Activated CD4-positive, alpha-beta T cell treated with anti-CD3 and anti-CD28 coated beads for 4 hours (primary cell): Measurements from ENCODE around the gene IL31.

Experiments
- DNase-seq, 2 donors: peaks; one replicate each; pipeline ENCODE4 v3.0.0-alpha.2; 2020

IL31 gene

GRCh38 chr12:122152754-122153153 is 21.3 kb downstream of the IL31 start:
- DNase-seq = no peak

- no peak for DNase-seq
Observed at GRCh38 chr12:122150127-122150681, 23.8 kb downstream of the IL31 start.

GRCh38 chr12:122148657-122149056 is 25.4 kb downstream of the IL31 start:
- no peak for DNase-seq

DNA sequence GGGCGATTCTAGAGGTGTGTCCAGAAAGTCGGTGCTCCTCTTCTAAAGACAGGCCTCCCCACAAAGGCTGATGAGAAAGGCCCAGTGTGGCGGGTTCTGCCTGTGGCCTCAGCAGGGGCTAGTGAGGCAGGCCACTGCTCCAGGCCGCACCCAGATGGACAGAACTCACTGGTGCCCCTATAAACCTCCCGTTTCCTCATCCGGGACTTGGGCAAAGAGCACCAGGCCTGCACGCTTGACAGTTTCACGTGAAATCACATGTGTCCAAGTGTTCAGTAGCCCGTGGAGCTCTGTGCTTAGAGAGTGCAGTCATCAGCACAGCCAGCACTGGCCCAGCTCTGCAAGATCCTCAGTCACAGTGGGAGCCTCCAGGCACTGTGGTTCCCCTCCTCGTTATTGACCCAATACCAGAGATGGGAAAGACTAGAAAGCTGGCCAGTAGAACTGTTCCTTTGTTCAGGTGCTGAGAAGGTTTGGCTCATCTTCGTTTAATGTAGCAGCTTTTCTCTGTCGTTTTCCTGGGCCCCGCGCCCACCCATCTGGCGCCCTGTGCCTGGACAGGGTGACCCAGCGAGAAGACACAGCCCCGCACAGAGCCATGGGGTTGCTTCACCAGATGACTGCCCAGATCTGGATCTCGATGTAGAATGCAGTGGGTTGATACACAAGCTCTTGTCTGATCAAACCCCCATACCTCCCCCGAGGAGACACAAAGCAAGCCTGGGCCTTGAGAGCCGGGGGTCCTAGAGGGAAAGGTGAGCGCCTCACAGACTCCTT is 26.3 kb downstream of the IL31 start:
- DNase-seq = no peak

DNA sequence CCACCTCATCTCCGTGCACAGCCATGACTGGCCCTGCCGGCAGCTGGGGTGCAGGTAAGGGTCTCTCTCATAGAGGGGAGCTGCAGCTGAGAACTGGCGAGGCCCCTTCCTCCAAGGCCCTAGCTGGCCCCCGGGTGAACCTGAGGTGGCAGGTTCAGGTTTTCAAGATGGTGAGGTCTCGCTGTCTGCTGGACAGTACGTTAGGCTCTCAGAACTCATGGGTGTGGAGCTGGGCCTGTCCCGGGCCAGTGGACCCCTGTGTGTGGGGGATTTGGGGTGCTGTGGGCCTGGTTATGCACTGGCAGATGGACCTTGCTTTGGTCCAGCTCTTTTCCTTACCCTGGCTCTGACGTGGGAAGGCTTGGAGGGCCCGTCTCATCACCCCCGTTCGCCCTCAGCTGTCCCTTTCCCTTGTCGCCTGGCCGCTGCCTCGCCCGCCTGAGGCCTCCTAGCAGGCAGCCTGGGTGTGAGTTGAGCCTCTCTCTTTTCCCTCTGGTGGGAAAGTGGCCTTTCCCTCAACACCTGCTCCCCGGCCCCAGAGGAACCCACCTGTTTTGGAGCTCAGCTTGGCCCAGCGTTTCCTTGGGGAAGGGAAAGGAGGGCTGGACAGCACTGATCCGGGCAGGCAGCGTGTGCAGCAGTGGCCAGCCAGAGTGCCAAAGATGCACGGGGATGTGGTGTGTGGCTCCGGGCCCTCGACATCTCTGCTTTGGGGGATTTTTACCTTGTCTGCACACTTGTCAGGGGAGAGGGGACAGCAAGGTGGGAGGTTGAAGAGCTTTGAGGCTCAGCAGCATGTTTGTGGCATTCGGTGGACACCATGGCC is 28.3 kb downstream of the IL31 start:
- no peak for DNase-seq

GRCh38 chr12:122144885-122145284 is 29.1 kb downstream of the IL31 start:
- DNase-seq = no peak

DNA sequence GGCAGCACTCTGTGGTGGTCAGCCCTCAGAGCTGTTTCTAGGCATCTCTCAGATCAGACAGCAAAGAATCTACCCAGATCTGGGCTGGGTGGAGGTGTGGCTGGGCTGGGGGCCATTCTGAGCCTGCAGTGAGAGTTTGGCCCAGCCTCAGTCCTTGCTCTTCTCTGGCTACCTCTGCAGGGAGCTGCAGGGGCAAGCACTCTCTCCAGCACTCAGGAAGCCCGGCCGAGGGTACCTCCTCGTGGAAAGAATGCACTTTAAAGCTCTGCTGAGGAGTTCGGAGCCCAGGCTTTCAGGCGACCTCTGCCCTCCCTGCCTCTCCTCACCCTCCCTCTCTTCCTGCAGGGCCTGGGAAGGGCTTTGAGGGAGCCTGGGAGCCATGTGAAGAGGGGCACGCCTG is 31.2 kb downstream of the IL31 start:
- no peak for DNase-seq

- DNase-seq = no peak
Observed at GRCh38 chr12:122141911-122142725, 31.9 kb downstream of the IL31 start.

DNA sequence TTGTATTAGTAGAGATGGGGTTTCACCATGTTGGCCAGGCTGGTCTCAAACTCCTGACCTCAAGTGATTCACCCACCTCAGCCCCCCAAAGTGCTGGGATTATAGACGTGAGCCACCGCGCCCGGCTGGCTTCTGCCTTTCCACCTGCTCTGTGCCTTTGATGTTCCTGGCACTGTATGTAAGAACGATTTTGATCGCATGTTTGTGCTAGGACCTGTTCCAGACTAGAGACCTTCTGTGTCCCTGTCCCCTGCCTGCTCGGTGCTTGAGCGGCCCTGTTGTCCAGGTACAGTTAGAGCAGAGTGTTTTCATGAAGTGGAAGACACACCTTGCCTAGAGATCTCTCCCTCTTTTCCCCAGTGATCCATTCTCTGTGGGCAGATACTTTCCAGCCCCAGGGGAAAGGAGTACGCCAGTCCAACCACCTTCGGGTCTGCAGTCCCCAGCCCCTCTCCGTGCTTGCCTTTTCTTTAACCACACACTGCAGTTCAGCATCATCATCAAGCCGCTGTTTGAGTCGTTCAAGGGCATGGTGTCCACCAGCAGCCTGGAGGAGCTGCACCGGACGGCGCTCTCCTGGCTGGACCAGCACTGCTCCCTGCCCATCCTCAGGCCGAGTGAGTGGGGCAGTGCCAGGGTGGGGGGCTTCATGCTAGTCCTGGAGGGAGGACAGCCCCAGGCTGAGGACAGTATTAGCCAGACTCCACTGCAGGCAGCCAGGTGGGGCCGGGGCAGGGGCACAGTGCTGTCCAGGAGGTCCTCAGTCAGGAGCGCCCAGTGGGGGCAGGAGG is 33.4 kb downstream of the IL31 start:
- no peak for DNase-seq

DNA sequence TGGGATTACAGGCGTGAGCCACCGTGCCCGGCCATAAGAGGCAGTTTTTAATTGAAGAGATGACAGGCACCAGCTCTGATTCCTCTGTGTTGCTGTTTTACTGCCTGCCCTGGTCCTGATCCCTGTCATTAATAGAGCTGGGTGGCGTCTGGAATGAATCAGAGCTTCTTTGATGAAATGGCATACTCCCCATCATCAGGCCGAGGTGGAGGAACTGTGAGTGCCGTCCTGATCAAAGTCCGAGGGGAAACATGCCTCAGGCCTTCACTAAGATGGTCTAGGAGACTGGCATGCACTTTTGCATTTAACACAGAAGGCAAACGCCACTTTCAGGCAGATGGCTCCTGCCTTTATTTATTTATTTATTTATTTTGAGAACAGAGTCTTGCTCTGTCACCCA is 34.1 kb downstream of the IL31 start:
- no peak for DNase-seq

- no peak for DNase-seq
Observed at GRCh38 chr12:122139266-122139665, 34.8 kb downstream of the IL31 start.

DNA sequence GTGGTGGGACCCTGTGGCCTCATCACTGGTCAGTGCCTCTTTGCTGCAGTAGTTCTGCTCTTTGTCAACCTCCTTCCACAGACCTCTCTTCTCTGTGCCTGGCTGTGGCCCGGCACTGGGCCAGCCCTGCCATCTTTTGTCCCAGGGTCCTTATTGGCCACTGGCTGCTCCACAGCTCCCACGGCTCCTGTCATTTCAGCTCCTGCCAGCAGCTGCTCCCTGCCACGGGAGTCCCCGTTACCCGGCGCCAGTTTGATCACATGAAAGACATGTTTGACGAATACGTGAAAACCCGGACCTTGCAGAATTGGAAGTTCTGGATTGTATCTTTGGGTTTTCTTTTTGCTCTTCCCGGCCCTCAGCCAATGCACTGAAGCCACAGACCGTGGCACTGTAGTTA is 35.4 kb downstream of the IL31 start:
- DNase-seq = no peak

DNA sequence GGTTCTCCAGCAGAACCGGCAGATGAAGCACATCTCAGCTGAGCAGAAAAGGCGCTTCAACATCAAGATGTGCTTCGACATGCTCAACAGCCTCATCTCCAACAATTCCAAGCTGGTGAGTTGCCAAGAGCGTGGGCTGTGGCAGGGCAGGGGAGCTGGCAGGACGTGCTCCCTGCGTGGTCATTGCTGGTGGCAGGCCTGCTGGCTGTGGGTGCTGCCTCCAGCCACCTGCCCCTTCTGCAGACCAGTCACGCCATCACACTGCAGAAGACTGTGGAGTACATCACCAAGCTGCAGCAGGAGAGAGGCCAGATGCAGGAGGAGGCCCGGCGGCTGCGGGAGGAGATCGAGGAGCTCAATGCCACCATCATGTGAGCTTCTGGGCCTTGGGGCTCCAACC is 35.8 kb downstream of the IL31 start:
- DNase-seq = no peak

DNA sequence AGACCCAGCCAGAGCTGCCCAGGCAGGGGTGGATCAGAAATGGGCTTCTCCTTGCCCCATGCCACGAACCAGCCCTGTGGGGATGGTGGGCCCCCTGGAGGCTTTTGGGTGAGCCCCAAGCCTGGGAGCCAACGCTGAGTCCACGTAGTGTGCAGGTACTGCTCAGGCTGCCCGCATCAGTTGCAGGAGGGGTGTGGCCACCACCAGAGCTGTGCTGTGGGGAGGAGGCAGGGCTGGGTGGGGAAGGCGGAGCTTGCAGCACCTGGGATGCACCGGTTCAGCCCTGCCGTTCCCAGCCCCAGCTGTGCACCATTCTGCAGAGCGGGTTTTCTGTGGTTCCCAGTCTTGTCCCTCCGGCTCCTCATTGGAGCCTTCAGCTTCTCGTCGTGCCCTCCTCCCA is 36.3 kb downstream of the IL31 start:
- no peak for DNase-seq

DNA sequence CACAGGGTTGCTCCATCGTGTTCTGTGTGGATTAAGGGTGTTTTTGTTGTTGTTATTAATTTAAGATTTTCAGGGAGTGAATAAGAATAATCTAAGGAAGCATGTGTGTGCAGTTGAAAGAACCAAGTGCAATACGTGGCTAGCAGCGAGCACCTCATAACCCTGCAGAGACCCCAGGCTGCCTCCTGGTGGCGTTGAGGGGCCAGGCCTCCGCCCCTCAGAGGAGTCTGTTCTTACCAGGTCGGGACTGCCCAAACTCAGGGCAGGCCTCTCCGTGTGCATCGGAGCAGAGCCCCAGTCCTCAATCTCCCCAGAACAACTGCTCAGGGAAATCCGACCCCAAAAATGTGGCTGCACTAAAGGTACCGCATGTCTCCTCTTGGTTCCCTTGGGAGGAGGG is 36.8 kb downstream of the IL31 start:
- no peak for DNase-seq

- DNase-seq = no peak
Observed at GRCh38 chr12:122135437-122136031, 38.5 kb downstream of the IL31 start.

GRCh38 chr12:122133192-122133950 is 40.6 kb downstream of the IL31 start:
- no peak for DNase-seq

GRCh38 chr12:122130150-122130549 is 43.9 kb downstream of the IL31 start:
- no peak for DNase-seq

DNA sequence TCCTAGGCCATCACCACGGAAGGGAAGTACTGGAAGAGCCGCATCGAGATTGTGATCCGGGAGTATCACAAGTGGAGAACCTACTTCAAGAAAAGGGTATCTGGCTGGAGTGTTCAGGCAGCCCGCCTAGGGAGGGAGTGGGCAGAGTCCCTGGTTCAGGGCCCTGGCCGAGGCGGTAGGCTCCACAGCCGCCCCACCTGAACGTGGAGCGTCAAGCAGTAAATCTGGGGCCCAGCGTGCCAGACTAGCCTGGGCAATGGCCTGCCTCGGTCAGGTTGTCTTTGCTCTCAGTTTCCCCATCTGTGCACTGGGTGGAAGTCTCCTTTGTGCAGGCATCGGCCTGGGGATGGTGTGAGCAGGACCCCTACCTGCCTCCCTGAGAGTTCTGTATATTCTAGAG is 44.9 kb downstream of the IL31 start:
- DNase-seq = no peak

- no peak for DNase-seq
Observed at GRCh38 chr12:122128481-122128880, 45.5 kb downstream of the IL31 start.

GRCh38 chr12:122127839-122128238 is 46.2 kb downstream of the IL31 start:
- no peak for DNase-seq
